GM18508 (cell line): Measurements from ENCODE around the gene TRIM66.

Experiments
- ATAC-seq: cut with Tn5 transposase; IDR thresholded peaks from one replicate; pipeline ENCODE4 v1.9.1; 2021; ENCODE audit warnings: moderate number of reproducible peaks; ENCODE audit not compliant: insufficient read depth, unreplicated experiment

TRIM66 gene

DNA sequence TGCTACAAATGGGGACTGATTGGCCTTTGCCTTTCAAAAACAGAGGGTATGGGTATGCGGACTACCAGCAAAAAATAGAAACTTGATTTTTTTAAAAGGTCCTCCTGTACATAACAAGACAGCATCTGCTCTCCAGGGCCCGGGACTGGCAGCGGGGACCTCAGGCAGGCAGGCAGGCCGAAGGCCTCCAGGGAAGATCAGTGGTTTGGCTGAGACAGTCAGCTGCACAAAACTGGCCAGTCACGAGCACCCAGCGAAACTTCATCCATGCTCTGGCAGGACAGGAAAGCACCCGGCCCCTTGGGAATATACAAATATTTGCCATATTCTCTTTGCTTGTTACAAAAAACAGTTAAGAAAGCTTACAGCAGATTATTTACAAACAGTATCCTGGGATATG, 11.1 kb upstream of the TRIM66 start:
- ATAC-seq = no peak

DNA sequence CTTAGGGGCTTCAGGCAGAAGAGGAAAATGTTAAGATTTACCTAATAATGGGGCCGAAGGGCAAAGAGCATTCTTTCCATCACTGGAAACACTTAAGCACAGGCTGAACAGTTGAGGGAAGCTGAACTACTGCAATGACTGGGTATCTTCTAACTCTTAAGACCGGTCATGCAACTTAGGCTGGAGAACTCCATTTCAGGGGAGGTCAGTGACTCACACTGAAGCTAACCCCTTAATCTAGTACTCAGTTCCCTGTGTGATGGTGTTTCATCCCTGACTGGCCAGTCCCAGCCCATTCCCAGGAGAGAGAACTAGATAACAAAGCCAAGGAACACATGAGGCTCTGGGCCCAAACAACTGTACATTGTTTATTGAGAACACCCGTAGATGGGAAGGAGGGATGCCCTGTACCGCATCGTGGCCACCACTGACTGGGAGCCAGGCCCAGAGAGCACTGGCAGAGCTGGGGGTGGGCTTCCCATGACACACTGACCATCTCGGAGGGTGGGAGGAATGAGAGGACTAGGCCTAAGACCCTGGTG, 10.6 kb upstream of the TRIM66 start:
- ATAC-seq = no peak

DNA sequence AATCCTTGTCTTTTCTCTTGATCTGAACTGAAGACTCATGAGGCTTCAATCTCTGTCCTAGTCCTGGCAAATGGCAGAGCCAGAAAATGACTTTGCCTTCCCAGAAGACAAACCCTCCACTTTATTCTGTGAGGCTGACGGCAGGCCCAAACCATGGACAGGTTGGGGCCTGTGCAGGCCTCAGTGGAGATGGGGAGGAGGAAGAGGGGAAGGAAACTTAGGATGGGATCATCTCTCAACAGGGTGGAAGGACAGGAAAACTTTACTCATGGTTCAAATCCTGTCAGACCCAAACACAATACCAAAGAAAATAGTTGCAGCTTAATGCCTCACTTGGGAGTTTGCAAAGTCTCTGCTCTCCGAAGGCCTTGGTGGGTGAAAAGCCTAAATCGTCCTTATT, 10.0 kb upstream of the TRIM66 start:
- ATAC-seq = no peak

DNA sequence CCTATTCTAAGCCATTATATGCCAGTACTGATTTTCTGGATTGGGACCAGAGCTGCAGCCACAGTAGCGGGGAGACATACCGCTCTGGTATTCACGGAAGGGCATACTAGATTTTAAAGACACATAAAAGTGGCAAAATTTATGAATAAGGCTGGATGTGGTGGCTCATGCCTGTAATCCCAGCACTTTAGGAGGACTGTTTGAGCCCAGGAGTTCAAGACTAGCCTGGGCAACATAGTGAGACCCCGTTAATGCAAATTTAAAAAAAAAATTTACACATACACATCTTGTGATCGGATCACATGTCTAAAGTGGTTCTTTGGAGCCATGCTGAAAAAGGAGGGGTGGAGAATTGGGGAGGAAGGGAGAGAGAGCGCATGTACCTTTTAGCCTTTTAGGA, 9.1 kb upstream of the TRIM66 start:
- no peak for ATAC-seq

- no peak for ATAC-seq
Observed at GRCh38 chr11:8690374-8691342, 8.2 kb upstream of the TRIM66 start.

DNA sequence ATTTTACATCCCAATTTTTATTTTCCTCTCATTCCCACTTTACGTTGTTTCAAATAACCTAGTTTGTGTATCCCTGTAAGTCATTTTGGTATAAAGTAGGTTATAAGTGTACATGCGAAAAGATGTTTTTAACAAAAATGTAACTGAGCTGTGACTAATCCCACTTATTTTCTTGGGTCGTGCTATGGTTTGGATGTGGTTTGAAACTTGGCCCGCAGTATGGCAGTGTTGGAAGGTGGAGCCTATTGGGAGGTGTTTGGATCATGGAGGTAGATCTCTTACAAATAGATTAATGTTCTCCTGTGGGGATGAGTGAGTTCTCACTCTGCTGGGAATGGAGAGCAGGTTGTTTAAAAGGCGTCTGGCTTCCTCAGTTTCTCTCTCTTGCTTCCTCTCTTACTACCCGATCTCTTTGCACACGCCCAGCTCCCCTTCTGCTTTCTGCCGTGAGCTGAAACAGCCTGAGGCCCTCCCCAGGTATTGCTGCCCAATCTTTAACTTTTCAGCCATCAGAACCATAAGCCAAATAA, 7.3 kb upstream of the TRIM66 start:
- no peak for ATAC-seq

GRCh38 chr11:8688414-8689362, 6.2 kb upstream of the TRIM66 start:
- peak; percentile 80 for ATAC-seq

- no peak for ATAC-seq
Observed at GRCh38 chr11:8686325-8686724, 3.9 kb upstream of the TRIM66 start.

DNA sequence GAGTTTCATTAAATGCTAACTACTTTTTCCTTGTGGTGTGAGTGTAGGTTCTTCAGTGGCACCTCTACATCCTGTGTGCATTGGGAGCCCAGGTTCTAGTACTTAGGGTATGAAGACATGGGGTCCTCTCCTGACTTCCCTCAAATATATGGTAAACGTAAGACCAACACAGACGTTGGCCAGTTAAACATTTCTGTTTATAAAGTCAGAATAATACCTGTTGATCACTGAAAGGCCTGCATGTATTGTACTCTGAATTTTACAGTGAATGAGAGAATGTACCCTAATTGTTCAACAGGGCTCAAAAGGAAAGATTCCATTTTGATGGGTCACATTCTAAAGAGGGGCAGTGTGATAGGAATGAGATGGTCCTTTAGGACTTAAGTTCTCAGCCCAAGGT, 3.4 kb upstream of the TRIM66 start:
- ATAC-seq = no peak

- no peak for ATAC-seq
Observed at GRCh38 chr11:8685306-8685705, 2.8 kb upstream of the TRIM66 start.

- ATAC-seq = no peak
Observed at GRCh38 chr11:8684600-8685290, 2.3 kb upstream of the TRIM66 start.

- ATAC-seq = no peak
Observed at GRCh38 chr11:8683115-8683807, 796 bp upstream of the TRIM66 start.

DNA sequence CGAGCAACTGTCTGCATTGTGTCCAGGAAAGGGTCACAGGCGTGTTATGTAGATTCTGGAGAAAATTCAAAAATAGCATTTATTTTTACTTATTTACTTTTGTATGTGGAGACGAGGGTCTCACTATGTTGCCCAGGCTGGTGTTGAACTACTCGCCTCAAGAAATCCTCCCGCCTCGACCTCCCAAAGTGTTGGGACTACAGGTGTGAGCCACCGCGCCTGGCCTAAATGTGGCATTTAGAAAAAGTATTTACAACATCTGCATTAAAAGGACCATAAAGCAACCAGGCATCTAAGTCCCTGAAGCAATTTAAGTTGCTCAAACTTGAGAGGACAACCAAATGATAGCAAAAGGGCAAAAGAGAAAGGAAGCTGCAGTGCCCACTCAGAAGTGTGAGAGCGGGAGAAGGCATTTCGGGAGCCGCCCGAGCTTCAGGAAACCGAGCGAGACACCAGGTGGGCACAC, 595 bp downstream of the TRIM66 start:
- ATAC-seq = no peak

GRCh38 chr11:8679006-8679405, 3.5 kb downstream of the TRIM66 start:
- ATAC-seq = no peak

DNA sequence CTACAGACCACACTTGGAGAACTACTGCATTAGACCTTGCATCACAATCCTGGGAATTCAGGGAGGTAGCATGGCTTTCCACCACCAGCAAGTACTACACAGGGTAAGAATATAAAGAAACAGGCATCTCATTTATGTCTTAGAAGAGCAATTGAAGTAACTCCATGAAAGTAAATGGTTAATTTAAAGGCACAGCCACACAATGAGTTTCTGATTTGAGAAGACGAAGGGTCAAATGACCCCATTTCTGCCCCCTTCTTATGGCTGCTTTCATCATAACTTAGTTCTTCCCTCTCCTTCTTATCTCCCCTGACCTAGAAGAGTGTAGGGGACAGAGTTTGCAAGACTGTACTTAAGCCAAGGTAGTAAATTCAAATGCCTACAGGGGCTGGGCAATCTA, 6.0 kb downstream of the TRIM66 start:
- ATAC-seq = no peak

DNA sequence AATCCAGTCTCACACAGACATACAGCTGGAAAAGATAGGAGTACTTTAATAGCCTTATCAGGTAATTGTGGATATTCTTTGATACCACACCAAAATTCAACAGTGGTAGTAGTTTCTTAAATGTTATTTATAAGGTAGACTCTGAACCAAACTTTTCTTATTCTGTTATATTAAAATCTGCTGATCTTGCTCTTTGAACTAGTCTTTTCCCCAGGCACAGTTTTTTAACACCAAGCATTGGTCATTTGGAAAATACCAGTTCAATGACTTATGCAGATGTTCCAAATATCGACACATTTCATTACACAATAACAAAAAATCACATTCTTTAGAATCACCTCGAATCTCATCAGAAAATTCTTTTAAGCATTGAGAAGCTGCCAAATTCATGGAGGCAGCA, 7.6 kb downstream of the TRIM66 start:
- ATAC-seq = no peak

DNA sequence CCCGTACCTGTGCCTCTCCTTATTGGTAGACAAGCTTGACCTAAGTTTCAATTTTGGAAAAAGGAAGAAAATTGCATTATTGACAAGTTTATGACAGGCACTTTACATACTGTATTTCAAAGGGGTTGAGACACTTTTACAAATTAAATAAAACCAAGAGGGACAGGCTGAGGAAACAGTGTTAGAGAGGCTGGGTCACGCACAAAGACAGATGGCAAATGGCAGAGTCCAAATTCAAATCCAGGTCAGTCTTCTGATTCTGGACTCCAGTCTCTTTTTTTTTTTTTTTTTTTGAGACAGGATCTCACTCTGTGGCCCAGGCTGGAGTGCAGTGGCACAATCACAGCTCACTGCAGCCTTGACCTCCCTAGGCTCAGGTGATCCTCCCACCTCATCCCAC, 10.1 kb downstream of the TRIM66 start:
- no peak for ATAC-seq

DNA sequence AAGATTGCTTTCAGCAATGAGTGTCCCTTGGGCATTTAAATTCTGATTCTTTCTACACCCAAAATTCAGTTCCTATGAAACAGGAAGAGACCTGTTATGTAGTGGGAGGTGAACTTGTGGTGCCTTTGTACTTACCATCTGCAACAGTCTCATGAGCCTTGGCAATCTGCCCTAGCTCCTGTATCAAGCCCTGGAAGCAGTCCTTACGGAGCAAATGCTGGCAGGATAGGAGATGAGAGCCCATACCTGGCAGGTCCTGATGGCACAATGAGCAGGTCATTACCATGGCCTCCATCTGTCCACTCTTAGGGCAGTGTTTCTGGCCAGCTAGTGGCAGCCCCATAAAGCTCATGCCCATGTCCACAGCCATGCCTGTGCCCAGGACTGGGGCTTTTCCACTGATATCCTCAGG, 10.8 kb downstream of the TRIM66 start:
- no peak for ATAC-seq

- no peak for ATAC-seq
Observed at GRCh38 chr11:8671193-8671612, 11.3 kb downstream of the TRIM66 start.
